GM21381 (cell line): Measurements from ENCODE around the gene MALAT1.

Experiments
- ATAC-seq: cut with Tn5 transposase; IDR thresholded peaks from one replicate; pipeline ENCODE4 v1.9.1; 2021; ENCODE audit warnings: mild to moderate bottlenecking, moderate library complexity; ENCODE audit not compliant: unreplicated experiment

MALAT1 gene

DNA sequence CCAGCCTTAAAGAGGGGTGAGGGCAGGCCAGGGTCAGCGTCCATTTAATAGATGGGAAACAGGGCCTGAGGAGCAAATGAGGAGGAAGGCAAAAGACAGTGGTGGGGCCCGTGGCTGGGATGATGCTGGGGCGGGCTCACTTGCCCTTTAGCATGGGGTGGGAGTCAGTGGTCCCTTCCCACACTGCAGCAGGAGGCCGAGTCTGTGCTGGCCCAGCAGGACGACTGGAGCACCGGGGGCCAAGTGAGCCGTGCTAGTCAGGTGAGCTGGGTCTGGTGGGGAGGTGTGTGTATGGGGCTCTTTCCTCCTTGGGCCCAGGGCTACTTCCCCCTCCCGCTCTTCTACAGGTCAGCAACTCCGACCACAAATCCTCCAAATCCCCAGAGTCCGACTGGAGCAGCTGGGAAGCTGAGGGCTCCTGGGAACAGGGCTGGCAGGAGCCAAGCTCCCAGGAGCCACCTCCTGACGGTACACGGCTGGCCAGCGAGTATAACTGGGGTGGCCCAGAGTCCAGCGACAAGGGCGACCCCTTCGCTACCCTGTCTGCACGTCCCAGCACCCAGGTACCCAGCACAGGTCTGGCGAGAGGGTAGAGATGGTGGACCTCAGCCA lies 38.9 kb downstream of the MALAT1 start:
- no peak for ATAC-seq

- ATAC-seq = no peak
These were observed 39.5 kb downstream of the MALAT1 start for GRCh38 chr11:65538232-65538914.

DNA sequence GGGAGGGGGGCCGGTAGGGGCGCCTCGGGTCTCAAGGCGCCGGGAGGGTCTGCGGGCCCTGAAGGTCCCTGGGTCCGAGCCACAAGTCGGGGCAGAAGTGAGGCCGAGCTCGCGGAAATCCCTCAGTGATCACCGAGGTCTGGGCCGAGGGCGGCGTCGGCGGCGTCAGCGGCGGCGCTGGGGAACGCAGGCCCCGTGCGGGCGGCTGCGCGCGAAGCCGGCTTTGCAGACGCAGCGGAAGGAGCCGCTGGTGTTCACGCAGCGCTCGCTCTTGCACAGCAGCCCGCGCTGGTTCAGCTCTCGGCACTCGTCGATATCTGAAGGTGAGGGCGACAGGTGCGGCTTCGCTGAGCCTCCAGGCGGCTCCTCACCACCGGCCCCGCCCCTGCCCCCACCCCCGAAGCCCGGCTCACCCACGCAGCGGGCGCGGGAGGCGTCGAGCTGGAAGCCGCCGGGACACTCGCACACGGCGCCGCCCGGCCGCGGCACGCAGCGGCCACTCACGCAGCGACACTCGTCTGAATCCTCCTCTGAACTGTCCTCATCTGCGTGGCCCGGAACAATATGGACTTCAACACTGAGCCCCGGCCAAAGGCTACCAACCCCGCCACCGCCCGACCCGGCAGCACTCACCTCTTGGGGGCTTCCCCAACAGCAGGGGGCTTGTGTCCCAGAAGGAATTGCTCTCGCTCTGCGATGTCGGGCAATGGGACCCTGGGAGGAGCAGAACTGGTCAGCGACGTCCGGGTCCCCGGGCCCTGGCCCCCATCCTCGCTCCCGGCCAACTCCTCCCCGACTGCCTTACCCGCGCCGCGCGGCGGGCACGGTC lies 40.3 kb downstream of the MALAT1 start:
- no peak for ATAC-seq

GRCh38 chr11:65539744-65540289 lies 41.0 kb downstream of the MALAT1 start:
- ATAC-seq = peak; percentile 51

DNA sequence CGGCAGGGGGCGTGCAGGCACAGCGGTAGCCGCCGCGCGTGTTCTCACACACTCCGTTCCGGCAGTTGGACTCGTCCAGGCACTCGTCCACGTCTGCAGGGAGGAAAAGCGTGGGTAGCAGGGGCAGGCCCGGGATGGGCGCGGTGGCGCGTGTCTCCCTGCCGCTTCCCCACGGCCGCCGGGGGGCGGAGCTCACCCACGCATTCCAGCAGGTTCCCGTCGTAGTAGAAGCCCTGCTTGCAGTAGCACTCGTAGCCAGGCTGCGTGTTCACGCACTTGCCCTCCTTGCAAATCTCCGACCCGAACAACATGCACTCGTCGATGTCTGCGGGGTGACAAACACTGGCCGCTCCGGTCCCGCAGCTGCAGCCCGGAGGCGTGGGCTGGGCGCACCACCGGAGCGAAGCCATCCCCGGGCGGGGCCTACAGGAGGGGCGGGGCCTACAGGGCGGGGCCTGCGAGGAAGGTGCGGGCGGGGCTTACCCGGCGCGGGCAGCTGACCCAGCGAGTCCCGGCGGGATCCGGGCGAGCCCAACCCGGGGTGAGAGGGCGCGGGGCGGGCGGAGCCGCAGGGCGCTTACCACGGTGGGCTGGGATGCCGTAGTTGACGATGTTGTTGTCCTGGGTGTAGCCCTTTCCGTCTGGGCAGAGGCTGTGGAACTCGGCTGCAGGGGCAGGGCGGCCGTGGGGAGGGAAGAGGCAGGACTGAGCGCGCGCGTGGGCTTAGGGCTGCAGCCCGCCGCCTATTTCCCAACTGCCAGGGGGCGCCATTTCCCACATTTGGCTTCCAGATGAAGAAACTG lies 41.6 kb downstream of the MALAT1 start:
- ATAC-seq = peak; percentile 55

DNA sequence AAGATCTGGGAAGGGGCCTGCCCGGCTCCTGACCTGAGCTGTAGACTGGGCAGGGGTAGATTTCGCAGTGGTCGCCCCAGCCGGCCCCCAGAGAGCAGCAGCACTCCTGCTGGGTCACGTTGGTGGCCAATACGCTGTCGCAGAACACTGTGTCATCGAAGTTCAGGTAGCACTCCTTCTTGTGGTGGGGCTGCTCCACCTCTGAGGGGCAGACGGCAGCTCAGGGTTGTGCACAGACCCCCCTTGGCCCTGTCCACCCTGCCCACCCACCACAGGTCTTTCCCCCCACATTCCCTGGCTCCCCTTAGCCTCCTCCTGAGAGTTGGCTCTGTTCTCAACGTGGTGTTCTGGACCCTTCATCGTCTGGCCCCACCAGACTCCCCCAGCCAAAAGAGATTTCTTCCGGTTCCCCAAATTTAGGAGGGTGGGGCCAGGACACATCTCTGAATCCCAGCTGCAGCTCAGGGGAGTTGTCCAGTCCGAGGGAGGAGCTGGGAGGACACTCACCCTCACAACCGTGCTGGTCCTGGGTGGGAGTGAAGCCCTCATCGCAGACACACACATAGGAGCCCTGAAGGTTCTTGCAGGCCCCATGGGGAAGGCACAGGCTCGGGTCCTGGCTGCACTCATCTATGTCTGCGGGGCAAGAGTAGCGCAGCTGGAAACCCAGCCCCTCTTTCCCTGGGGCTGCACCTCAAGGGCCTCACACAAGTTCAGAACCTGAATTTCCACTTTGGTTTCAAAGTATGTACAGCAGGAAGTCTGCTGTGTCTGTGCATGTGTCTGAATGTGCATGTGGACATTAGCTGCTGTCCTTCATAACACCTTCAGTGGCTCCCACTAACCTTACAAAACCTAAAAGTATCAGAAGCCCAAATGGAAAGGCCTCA lies 42.5 kb downstream of the MALAT1 start:
- no peak for ATAC-seq

GRCh38 chr11:65542738-65543390 lies 44.0 kb downstream of the MALAT1 start:
- no peak for ATAC-seq

DNA sequence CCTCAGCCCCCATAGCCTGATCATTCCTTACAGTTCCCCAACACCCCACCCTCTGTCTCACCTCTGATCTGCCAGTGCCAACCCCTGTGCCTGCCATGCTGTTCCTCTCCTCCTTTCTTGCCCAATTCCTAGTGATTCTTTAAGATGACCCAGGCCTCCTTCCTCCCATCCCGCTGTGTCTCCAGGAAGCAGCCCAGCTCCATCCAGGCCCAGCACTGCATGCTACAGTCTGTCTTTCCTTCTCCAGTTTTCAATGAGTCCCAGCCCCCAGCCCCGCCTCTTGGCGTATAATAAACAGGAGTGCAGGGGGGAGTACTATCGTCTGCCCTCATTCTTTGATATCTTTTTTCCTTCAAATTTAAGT lies 47.0 kb downstream of the MALAT1 start:
- no peak for ATAC-seq

GRCh38 chr11:65546217-65546958 lies 47.5 kb downstream of the MALAT1 start:
- no peak for ATAC-seq

GRCh38 chr11:65547446-65548125 lies 48.7 kb downstream of the MALAT1 start:
- ATAC-seq = no peak

GRCh38 chr11:65548395-65548794 lies 49.5 kb downstream of the MALAT1 start:
- no peak for ATAC-seq

DNA sequence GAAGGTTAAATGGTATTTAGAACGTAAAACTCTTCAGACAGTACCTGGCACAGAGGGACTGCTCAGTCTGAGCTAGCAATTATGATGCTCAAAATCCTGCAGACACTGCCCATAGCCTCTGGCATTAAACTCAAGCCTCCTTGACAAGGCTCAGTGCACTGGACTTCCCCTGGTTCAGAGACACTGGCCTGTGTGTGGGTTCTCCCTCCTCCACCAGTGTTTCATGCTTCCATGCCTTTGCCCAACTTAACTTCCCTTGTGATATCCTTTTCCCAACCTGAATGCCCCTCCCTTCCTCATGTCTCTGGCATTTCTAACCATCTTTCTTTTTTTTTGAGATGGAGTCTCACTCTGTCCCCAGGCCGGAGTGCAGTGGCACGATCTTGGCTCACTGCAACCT lies 50.3 kb downstream of the MALAT1 start:
- no peak for ATAC-seq

DNA sequence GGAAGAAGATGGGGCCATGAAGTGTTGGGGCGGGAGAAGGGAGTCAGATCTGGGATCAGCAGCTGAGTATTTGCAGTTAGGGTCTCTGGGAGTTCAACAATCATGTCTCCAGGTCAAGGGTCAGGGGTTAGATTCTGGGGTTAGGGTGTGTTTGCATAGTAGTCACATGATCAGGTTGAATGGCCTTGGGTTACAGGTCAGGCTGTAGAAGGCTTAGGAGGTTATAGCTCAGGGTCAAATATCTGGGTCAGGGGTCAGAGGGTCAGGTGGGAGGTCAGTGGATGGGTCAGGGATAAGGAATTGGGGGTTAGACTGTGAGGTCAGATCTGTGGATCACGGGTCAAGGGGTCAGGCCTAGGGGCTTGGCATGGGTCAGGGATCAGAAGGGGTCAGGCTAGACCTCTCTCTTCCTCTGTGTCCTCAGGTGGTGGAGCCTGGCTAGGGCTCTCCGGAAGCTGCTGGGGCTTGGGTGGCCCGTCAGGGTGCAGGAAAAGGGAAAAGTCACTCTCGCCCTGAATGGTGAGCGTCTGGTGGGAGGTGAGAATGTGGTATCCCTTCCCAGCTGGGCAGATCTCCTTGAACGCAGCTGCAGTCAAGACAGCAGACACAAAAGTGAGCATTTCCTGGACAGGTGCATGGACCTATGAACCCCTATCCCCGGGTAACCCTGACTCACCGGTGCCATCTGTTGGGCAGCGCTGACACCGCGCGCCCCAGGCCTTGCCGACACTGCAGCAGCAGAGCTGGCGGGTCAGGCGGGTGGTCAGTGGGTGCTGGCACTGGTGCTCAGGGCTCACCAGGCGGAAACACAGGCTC lies 52.9 kb downstream of the MALAT1 start:
- ATAC-seq = no peak

- ATAC-seq = no peak
These were observed 53.6 kb downstream of the MALAT1 start for GRCh38 chr11:65552388-65552951.

GRCh38 chr11:65553301-65554001 lies 54.6 kb downstream of the MALAT1 start:
- no peak for ATAC-seq

DNA sequence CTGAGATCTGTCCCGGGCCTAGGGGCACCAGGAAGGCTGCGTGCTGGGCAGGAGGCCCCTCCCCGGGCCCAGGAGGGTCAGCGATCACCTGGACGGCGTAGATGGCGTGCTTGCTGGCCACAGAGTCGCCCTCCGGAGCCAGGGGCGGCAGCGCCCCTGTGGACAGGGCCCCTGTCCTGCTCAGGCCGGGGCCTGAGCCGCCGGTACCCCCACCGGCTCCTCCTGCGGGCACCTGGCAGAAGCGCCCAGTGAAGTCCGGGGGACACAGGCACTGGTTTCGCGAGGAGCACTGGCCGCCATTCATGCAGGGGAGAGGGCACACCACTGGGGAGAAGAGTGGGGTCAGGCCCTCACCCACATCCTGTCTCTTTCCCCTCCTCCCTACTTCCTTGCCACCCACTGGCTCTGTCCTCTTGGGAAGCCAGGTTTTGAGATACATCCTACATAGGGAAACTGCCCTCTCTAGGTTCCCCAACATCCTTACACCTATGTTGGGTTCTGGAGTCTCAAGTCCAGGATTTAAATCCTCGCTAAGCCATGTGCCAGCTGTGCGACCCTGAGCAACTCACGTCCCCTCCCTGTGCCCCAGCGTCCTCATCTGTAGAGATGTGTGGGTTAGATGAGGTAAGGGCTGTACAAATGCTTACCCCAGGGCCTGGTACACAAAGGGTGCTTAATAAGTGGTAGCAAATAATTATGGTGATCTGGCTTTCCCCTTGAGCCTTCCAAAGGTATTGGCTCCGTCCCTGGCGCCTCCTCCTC lies 55.4 kb downstream of the MALAT1 start:
- ATAC-seq = no peak
